Activated CD8-positive, alpha-beta memory T cell treated with anti-CD3 and anti-CD28 coated beads for 36 hours (primary cell): Measurements from ENCODE around the gene NXPE1. TPM values are rescaled to one million over a fixed set of nuclear protein-coding genes. Genes with fewer than 3 reads are reported as not detected.

Source experiments
- CTCF ChIA-PET: fragments of 350-600 bp; sonication (Branson Sonifier 250); formaldehyde crosslinking; loops from one replicate; lab custom pipeline; 2021; ENCODE audit warnings: antibody characterized with exemption; lab: Charles Lee
- POLR2A ChIA-PET: fragments of 350-600 bp; sonication (Branson Sonifier 250); formaldehyde crosslinking; loops from one replicate; lab custom pipeline; 2021; ENCODE audit warnings: antibody characterized with exemption; lab: Charles Lee
- total RNA-seq, 2 experiments: library from RNA; stranded (reverse); gene quantifications; one replicate each; pipeline ENCODE4 v1.2.3, GENCODE V29; 2021

Gene NXPE1
- total RNA-seq, 2 experiments from 2014 or later, result not detected

DNA sequence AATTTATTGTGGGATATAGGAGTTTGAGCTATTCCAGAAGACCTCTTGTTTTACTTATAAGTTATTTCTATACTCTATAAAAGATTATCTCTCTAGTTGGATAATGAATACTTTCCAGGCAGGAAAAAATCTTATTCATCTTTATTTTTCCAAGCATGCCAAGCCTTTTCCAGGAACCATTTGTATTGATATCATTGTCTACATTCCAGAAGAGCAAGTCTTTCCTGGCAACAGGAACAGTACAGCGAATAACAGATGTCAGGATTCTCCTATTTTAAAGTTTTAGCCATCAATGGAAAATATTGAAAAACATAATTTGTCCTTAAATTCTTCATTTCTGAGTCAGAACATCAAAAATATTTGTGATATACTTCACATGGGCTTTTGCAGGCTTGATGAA, 5.2 kb upstream of the NXPE1 start:
- POLR2A ChIA-PET, result no interaction called here
- CTCF ChIA-PET, result no interaction called here

DNA sequence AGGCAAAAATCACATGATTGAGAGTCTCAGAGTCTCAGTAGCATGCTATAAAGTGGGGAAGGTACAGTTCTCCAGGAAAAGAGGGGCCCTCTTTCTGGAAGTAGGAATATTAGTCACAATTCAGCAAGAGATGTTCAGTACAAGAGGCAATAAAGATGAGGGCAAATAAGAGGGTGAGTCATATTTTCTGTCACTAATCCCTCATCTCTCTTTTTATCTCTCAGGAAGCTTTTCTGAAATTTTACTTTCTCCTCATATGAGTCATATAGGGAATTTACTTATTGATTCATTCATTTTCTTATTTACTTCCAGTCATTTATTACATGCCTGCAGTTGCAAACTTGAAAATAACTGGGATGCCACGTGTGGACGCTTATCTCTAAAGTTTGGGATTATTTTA, 3.4 kb upstream of the NXPE1 start:
- ChIA-PET CTCF (no interaction called here), POLR2A (no interaction called here)

DNA sequence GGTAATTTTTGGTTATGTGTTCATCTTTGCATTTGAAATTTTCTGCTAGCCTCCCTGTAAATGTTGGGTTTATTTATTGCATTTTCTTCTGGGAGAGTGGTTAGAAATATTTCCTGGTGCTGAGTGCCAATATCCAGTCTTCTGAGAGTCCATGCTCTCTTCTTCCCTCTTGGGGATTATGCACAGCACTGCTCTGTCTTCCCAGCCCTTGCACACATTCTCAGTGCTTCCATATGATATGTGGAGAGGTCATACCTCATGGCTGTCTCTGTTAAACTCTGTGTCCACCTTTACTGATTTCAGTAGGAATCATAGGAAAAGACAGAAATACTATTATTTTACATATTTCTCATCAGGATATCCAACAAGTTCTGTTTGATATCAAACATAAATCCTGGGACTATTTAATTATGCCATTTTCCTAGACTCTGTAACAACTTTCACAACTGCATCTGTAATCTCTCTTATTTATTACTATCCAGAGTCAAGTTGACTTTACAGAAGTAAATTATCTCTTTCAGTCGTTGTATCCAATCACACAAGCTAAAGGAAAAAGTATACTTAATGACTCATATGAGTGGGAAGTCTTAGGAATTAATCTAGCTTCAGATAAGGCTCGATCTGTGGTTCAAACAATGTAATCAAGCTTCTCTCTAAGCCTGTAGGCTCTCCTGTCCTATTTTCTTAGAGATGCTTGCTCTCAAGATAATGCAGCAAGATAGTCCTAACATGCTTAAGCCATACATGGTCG, 2.7 kb upstream of the NXPE1 start:
- CTCF ChIA-PET, result no interaction called here

DNA sequence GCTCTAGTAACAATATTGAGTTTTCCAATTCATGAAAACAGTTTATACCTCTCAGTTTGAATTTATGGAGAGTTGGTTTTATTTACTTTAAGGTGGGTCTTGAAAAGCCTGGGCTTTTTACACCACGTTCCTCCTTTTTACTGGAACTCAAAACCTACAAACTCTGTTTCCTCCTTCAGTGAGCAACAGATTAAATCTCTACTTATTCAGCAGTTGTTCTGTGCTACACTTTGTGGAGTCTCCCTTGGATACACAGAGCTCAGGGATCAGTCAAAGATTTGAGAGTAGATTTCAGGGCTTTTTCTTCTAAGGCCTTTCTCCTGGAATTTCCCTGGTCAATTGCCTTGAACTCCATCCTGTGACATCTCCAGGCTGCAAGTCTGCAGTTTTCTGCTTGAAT, 3.5 kb downstream of the NXPE1 start:
- POLR2A ChIA-PET, result no interaction called here
- CTCF ChIA-PET, result interaction anchor here (0.7 kb wide), 1 partner anchor 1686 kb away, joined by 3 read pairs; no protein-coding TSS in a partner anchor

More for the DNA sequence above, 2.7 kb upstream of the NXPE1 start:
- POLR2A ChIA-PET, result no interaction called here

DNA sequence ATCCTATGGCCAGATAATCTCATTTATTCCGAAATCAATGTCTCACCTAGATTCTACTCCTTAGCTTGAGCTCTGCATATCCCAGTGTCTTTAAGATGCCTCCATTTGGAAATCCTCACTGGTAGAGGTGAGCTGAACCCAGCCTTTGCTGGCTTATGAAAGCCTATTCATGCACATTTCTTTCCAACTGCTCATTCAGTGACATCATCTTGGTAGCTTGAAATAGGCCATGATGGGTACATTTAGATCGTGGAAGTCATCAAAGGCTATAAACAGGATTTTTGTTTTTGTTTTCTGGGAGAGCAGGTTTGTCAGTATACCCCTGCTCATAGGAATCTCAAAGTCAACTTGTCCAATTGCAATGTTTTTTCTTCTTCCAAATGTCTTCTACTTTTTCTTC, 6.0 kb downstream of the NXPE1 start:
- ChIA-PET POLR2A (no interaction called here), CTCF (no interaction called here)

DNA sequence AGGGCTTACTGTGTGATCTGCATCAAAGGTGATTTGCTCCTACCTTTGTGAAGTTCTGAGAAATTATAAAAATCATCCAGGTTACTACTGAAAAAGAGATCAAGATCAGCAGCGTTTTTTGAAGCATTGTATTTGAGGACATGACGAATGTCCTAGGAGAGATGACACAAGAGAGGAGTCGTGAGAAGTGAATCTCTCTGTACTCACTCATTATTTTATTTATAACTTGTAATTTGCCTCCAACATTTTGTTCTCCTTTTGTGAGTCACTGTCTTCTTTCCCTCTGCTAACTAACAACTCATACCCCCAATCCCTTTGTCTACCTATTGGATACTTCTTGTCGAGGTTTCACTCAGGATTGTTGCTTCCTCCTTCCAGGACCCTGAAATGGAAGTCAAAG, 8.6 kb downstream of the NXPE1 start:
- ChIA-PET POLR2A (no interaction called here), CTCF (no interaction called here)

DNA sequence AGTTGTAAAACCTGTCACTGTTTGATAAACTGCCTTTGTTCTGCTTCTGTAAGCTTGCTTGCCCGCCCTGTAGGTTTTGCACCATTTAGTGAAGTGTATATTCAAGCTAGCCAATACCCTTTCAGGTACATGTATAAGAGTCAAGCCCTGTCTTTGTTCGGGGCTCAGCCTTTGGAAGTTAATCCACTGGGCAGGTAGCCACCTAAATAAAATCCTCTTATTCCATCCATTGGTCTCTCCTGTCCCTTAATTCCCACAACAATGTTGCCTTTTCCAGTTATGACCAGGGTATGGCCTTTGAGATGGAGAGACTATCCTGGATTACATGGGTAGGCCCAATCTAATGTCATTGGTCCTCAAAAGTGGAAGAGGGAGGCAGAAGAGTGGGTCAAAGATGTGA, 34.0 kb downstream of the NXPE1 start:
- POLR2A ChIA-PET, result no interaction called here
- CTCF ChIA-PET, result no interaction called here

DNA sequence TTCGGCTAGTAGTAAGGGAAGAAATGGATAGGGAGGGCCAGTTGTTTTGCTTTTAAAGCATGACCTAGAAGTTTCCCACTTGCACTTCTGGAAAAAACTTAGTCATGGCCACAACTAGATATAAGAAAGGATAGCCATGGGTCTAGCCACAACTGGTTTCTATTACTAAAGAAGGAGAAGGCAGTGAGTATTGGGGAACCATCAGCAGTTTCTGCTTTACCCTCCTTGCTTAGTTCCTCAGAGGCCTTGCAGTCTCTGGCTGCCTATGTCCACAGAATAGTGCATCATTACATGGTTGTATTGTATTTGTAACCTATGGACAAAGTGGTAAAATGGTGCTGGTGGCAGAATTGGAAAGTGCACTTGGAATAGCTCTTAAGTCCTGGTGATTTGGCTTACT, 35.6 kb downstream of the NXPE1 start:
- CTCF ChIA-PET, result no interaction called here
- POLR2A ChIA-PET, result no interaction called here

DNA sequence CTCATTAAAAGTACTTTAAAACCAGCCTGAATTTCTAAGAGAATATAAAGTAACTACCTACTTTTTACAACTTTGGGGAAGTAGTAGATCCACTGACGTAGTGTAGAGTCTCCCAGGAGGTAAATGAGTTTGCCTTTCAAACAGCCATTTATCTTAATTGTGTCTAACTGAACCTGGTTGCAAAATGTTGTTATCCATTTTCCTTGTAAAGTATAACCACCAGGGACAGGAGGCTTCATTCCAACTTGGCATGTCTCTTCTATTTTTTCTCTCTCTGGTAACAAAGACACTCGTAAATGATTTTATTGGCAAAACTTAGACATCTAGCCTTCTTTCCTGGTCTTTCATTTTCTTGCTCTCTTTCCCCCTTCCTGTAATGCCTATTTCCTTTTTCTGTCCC, 36.9 kb downstream of the NXPE1 start:
- ChIA-PET CTCF (no interaction called here), POLR2A (no interaction called here)

DNA sequence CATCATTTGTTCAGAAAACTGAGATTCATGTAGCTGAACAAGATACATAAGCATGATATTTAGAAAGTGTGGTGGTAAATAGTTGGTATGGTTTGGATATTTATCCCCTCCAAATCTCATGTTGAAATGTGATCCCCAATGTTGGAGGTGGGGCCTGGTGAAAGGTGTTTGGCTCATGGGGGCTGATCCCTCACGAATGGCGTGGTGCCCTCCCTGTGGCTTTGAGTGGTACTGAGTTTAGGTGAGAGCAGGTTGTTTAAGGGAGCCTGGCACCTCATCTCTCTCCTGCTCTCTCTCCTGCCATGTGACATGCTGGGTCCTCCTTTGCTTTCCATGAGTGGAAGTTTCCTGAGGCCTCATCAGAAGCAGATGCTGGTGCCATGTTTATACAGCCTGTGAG, 48.1 kb downstream of the NXPE1 start:
- ChIA-PET CTCF (no interaction called here), POLR2A (no interaction called here)

DNA sequence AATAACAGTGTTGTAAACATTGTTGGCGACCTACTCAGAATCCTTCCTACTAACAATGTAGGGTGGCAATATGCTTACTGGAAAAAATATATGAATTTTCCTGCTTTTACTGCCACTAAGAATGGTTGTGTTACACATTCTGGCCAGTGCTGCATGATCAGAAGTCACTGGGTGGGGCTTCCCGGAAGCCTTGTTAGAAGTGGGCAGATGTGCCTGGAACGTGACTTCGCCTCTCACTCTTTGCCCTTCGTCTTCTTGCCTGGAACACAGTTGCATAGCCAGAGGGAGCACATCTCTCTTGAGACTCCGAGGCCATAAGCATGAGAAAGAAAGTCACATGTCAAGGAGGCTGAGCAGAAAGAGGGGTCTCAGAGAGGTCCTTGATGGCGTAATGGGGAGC, 48.6 kb downstream of the NXPE1 start:
- ChIA-PET POLR2A (no interaction called here), CTCF (no interaction called here)

DNA sequence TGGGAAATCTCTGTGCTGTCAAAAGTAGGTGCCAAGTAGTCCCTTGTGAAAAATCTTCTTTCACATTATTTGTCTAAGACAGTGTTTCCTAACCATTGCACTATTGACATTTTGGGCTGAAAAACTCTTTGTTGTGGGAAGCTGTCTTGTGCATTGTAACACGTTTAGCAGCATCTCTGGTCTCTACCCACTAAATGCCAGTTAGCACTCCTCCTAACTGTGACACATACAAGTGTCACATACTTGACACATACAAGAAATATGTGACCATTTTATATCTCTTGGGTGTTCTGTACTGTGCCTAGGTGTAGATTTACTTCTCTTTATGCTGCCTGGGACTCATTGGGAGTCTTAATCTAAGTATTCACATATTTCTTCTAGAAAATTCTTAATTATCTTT, 57.8 kb downstream of the NXPE1 start:
- ChIA-PET CTCF (no interaction called here), POLR2A (no interaction called here)

DNA sequence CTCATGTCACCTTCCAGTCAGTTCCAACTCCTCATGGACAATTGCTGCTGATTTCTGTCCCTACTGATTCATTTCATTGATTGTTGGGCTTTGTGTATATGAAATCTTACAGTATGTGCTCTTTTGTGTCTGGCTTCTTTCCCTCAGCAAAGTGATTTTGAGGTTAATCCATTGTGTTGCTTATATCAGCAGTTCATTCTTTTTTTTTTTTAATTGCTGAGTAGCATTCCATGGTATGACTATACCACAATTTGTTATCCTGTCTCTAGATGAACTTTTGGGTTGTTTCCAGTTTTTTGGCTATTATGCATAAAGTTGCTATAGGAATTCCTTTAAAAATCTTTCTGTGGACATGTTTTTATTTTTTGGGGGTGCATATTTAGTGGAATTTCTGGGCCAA, 59.9 kb downstream of the NXPE1 start:
- CTCF ChIA-PET, result no interaction called here
- POLR2A ChIA-PET, result no interaction called here

DNA sequence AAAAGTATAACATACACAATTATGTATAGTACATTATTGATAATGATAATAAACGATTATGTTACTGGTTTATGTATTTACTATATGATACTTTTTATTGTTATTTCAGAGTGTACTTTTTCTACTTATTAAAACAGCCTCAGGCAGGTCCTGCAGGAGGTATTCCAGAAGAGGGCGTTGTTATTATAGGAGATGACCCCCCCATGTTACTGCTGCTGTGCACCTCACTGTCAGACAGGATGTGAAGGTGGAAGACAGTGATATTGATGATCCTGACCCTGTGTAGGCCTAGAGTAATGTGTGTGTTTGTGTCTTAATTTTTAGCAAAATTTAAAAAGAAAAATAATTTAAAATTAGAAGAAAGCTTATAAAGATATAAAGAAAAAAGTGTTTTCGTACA, 62.8 kb downstream of the NXPE1 start:
- ChIA-PET POLR2A (no interaction called here), CTCF (no interaction called here)

DNA sequence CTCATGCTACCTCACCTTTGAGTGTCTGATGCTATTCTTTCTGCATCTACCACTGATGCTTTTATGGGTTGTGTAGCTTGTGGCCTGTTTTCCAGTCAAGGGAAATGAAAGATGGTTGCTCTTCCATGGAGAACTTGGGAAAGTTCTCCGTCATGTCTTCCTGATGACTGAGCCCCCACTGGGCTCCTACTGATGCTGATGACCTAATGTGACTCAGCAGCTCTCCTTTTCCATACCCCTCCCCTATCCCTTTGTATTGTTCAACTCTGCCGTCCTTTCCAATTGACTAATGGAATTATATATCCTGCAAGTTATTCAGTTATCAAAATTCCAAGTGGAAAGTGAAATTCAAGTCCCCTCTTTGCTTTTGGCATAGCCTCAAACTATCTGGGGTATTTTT, 75.8 kb downstream of the NXPE1 start:
- ChIA-PET POLR2A (no interaction called here), CTCF (no interaction called here)

DNA sequence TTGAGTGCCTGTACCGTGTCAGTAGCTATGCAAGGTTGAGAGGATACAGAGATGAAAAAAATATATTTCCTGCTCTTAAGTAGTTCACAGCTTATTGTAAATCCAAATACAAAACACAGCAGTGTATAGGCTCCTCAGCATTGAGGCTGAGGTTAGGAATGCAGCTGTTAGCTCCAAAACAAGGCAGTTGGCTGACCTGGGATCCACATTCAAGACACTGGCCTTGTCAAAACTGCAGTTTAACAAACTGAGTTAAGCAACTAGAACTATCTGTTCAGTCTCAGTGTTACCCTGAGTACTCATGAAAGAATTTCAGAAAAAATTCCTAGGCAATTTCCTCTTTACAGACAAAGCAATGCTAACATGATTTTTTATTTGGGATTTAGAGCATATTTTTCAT, 77.6 kb downstream of the NXPE1 start:
- POLR2A ChIA-PET, result no interaction called here
- CTCF ChIA-PET, result no interaction called here

DNA sequence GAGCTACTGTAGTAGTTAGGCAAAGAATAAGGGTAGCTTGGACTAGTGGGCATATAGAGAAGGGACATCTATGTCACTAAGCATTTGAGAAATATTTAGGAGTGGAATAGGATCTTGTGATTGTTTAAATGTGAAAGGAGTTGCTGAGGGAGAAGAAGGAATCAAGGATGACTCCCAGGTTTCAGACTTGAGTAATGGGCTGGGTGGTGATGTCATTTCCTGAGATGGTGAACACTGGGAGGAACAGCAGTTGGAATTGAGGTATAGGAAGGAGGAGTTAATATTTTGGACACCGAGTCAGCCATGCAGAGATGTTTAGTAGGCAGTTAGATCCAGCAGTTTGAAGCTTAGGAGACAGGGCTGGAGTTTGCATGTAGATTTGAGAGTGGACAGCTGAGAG, 80.3 kb downstream of the NXPE1 start:
- ChIA-PET POLR2A (no interaction called here), CTCF (no interaction called here)

DNA sequence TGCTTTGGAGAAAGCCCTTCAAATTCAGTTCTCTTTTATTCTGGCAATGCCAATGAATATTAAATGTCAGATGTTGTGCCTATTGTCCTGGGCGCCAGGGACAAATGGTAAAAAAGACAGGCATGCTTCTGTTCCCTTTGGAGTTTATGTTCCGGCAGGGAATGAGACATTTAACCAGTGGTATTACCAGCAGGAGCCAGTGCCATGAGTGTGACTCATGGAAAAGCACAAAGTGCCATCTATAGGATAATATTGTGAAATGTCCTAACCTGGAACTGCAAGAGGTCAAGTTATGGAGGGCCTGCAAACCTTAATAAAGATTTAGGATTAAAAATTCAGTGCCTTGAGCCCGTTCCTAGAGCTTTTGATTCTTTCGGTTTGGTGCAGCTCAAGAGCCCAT, 80.9 kb downstream of the NXPE1 start:
- POLR2A ChIA-PET, result no interaction called here
- CTCF ChIA-PET, result no interaction called here

DNA sequence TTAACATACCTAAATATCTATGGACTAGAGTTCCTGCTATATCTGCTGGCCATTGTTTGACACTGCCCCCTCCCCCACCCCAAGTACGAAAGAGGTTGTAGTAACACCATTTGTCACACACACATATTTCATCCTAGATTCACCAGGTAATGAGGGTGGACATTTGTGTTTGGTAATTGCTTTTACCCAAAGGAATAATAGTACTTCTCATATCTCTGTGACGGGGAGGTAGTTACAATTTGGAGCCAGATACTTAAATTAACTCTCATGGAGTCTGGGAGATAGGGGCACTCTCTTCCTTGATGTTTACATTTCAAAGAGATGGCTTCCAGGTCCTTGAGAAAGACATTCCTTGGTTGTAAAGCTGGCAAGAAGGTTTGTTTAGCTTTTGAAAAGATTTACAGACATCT, 81.7 kb downstream of the NXPE1 start:
- CTCF ChIA-PET, result no interaction called here
- POLR2A ChIA-PET, result no interaction called here

DNA sequence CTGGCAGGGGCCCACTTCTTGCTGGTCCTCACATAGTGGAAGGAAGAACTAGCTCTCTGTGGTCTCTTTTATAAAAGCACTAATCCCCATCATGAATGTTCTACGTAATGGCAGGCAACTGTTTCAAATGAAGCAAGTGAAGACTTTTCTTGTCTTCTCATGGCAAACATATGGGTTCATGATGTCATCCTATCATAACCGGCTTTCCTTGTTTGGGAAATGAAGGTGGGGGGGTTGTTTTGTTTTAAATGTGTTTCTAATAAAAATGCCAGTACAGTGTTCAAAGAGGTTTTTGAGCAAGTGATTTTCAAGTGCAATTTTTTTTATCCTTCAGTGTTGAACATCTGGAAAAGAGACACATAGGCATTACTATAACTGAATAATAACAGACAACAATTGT, 87.0 kb downstream of the NXPE1 start:
- ChIA-PET POLR2A (no interaction called here), CTCF (no interaction called here)
